Measurements from ENCODE around the gene HACD2.

The HACD2 gene

GRCh38 chr3:123479891-123480290 lies 105.0 kb downstream of the HACD2 start:
- no peak for DNase-seq

- DNase-seq, result no peak
Observed at GRCh38 chr3:123478314-123478713, 106.5 kb downstream of the HACD2 start.

GRCh38 chr3:123476967-123477750 lies 107.7 kb downstream of the HACD2 start:
- no peak for DNase-seq

- DNase-seq, result no peak
Observed at GRCh38 chr3:123475786-123476185, 109.1 kb downstream of the HACD2 start.

- DNase-seq, result no peak
Observed at GRCh38 chr3:123471106-123471505, 113.7 kb downstream of the HACD2 start.

- DNase-seq, result no peak
Observed at GRCh38 chr3:123469323-123469995, 115.4 kb downstream of the HACD2 start.

GRCh38 chr3:123467046-123467445 lies 117.8 kb downstream of the HACD2 start:
- no peak for DNase-seq

GRCh38 chr3:123464211-123464610 lies 120.6 kb downstream of the HACD2 start:
- DNase-seq, result no peak

GRCh38 chr3:123459862-123460261 lies 125.0 kb downstream of the HACD2 start:
- DNase-seq, result no peak

GRCh38 chr3:123458255-123458654 lies 126.6 kb downstream of the HACD2 start:
- no peak for DNase-seq

- no peak for DNase-seq
Observed at GRCh38 chr3:123457841-123458240, 127.0 kb downstream of the HACD2 start.

- DNase-seq, result no peak
Observed at GRCh38 chr3:123453675-123454074, 131.2 kb downstream of the HACD2 start.

GRCh38 chr3:123451186-123451585 lies 133.7 kb downstream of the HACD2 start:
- no peak for DNase-seq

- peak; percentile 62 for DNase-seq
Observed at GRCh38 chr3:123449997-123450604, 134.8 kb downstream of the HACD2 start.

- DNase-seq, result peak; percentile 47
Observed at GRCh38 chr3:123449102-123449996, 135.5 kb downstream of the HACD2 start.

- DNase-seq, result peak; percentile 54
Observed at GRCh38 chr3:123448536-123449101, 136.2 kb downstream of the HACD2 start, which contains the start of gene ADCY5. Gene ADCY5 (minus strand): TSS chr3:123449090. CDS start chr3:123448545, 545 bp downstream.

GRCh38 chr3:123447749-123448517 lies 136.9 kb downstream of the HACD2 start:
- no peak for DNase-seq

- DNase-seq, result no peak
Observed at GRCh38 chr3:123447416-123447748, 137.5 kb downstream of the HACD2 start.

- DNase-seq, result no peak
Observed at GRCh38 chr3:123446610-123447109, 138.2 kb downstream of the HACD2 start.

- DNase-seq, result no peak
Observed at GRCh38 chr3:123446210-123446609, 138.6 kb downstream of the HACD2 start.

- DNase-seq, result no peak
Observed at GRCh38 chr3:123445702-123446101, 139.2 kb downstream of the HACD2 start.

- no peak for DNase-seq
Observed at GRCh38 chr3:123444744-123445143, 140.1 kb downstream of the HACD2 start.
